Measurements from ENCODE around the gene KCNQ1. TPM values are rescaled to one million over a fixed set of nuclear protein-coding genes. Genes with fewer than 3 reads are reported as not detected.

The KCNQ1 gene
- total RNA-seq, 2 donors from 2014 or later = 51.4 to 55.8 TPM

GRCh38 chr11:2798951-2799761 lies 354.3 kb downstream of the KCNQ1 start:
- TF ChIP-seq CTCF (IDR thresholded peaks at IDR 0.05) = no peak
- Histone ChIP-seq H3K4me3 (no peak overlapping the region), H3K27me3 (no peaks in the 10 kb centered on the region), H3K9ac (ENCODE audit: low read depth in 2 of 2, low read length in 2 of 2) (no peak overlapping the region), H3K27ac (no peak overlapping the region), H3K9me3 (no peaks in the 10 kb centered on the region), H3K36me3 (no peaks in the 10 kb centered on the region), H3K4me1 (no peaks in the 10 kb centered on the region)
- intact Hi-C loops (cut with DNase I) = no loop called here
- DNase-seq = peak; percentile 12

- Histone ChIP-seq H3K36me3 (no peaks in the 10 kb centered on the region), H3K4me1 (no peaks in the 10 kb centered on the region), H3K27ac (no peak overlapping the region), H3K27me3 (no peaks in the 10 kb centered on the region), H3K4me3 (no peak overlapping the region), H3K9ac (ENCODE audit: low read depth in 2 of 2, low read length in 2 of 2) (no peak overlapping the region), H3K9me3 (no peaks in the 10 kb centered on the region)
- intact Hi-C loops (cut with DNase I) = no loop called here
- TF ChIP-seq CTCF (IDR thresholded peaks at IDR 0.05) = no peak
- DNase-seq = peak; percentile 15
These were observed 355.3 kb downstream of the KCNQ1 start for GRCh38 chr11:2799881-2800654.

- no peaks in the 10 kb centered on the region for H3K4me1 ChIP-seq
- peak; percentile 7 for DNase-seq
- no peak overlapping the region for H3K27ac ChIP-seq
- TF ChIP-seq CTCF (IDR thresholded peaks at IDR 0.05) = no peak
- no peak overlapping the region for H3K9ac ChIP-seq (ENCODE audit: low read depth in 2 of 2, low read length in 2 of 2)
- no peak overlapping the region for H3K4me3 ChIP-seq
- H3K36me3 ChIP-seq = no peaks in the 10 kb centered on the region
- no peaks in the 10 kb centered on the region for H3K9me3 ChIP-seq
- intact Hi-C loops (cut with DNase I) = no loop called here
- no peaks in the 10 kb centered on the region for H3K27me3 ChIP-seq
These were observed 356.1 kb downstream of the KCNQ1 start for GRCh38 chr11:2800655-2801531.

GRCh38 chr11:2801711-2802388 lies 357.0 kb downstream of the KCNQ1 start:
- intact Hi-C loops (cut with DNase I) = no loop called here
- Histone ChIP-seq H3K36me3 (no peaks in the 10 kb centered on the region), H3K27ac (no peak overlapping the region), H3K9me3 (no peaks in the 10 kb centered on the region), H3K4me1 (no peaks in the 10 kb centered on the region), H3K9ac (ENCODE audit: low read depth in 2 of 2, low read length in 2 of 2) (no peak overlapping the region), H3K4me3 (no peak overlapping the region), H3K27me3 (no peaks in the 10 kb centered on the region)
- no peak for TF ChIP-seq CTCF (IDR thresholded peaks at IDR 0.05)
- peak; percentile 15 for DNase-seq
